Motor neuron (in vitro differentiated cells): ENCODE results near the gene USB1. TPM values are rescaled to one million over a fixed set of nuclear protein-coding genes. Genes with fewer than 3 reads are reported as not detected.
A peak's percentile ranks its signal among the peaks of the same experiment; 100 is the strongest.

Source experiments
- ATAC-seq, 8 experiments: fragments of 200-7000 bp; cut with Tn5 transposase; replicated peaks in 6 of 8; 2 replicates each; pipeline ENCODE4 v1.8.0; 2021; ENCODE audit warnings: mild to moderate bottlenecking in 8 of 8, moderate library complexity in 8 of 8
- H3K27ac ChIP-seq, 2 donors: fragments of 250-450 bp; sonication (Bioruptor Pico); 2 replicates each; pipeline ENCODE4 v1.9.0; 2021; ENCODE audit warnings: antibody characterized with exemption in 2 of 2, mild to moderate bottlenecking in 2 of 2, moderate library complexity in 1 of 2
- H3K4me1 ChIP-seq, 2 donors: fragments of 250-450 bp; sonication (Bioruptor Pico); replicated peaks in 1 of 2; 2 replicates each; pipeline ENCODE4 v1.6.1; 2021; ENCODE audit warnings: antibody characterized with exemption in 2 of 2, mild to moderate bottlenecking in 2 of 2, moderate library complexity in 1 of 2
- H3K4me3 ChIP-seq, 5 donors: fragments of 250-450 bp; sonication (Bioruptor Pico); 2 replicates each; pipeline ENCODE4 v1.9.0; 2021; ENCODE audit warnings: antibody characterized with exemption in 5 of 5, mild to moderate bottlenecking in 5 of 5, moderate library complexity in 4 of 5
- WGBS, 10 experiments: fragments of 450-650 bp; shearing (Covaris generic); methylation state at CpG; one replicate each; pipeline ENCODE4 v1.0.0; 2022; 5-methylcytosine and 5-hydroxymethylcytosine counted together
- in situ Hi-C, 9 experiments: fragments of 400-800 bp; cut with MboI; loops; one replicate each; pipeline ENCODE4 v1.15.0; 2021; ENCODE audit warnings: low sequenced_read_pairs in 9 of 9, low pct_unique_long_range_greater_than_20kb in 2 of 9; ENCODE audit not compliant: unreplicated experiment in 9 of 9
- total RNA-seq, 8 experiments: library from RNA; unstranded; fragments of 300-600 nt; gene quantifications; 2 replicates each; pipeline versions ENCODE4 v1.2.3 to v1.2.4, GENCODE V29; 2022

Gene USB1
- total RNA-seq, 8 experiments from 2014 or later: 10.9 to 40.0 (median 16.2) TPM

DNA sequence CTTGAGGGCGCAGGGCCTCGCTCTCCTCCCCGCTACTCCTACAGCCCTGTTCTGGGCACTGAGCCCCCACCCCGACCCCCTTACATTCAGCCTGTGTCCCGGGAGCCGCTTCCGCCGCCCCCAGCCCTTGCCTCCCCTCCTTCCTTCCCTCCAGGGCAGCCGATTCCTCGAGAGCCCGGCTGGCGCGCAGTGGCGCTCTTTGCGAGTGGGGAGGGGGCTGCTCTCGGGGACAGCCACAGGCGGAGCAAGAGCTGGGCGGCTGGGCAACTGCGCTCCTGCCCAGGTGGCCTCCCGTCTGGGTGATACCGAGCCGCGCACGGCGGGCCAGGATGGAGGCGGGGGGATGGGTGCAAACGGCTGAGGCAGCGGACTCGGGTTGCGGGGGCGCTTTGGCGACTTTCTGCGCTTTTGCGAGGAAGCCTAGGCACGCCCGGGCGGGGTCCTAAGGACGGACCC, 25.5 kb downstream of the USB1 start:
- no peak overlapping the region for H3K27ac ChIP-seq
- H3K4me3 ChIP-seq: peak overlapping the region; percentile 58 to 81 (median 63)
- WGBS, 10 experiments: 0% methylated on average over 3 of the region's 38 CpGs; no CpG with 5 or more reads in 9 of the 10 experiments
- ATAC-seq: peak in 5 of 8 experiments; percentile 50 to 61 (median 57)
- in situ Hi-C loops: loop anchor here in 1 of 9 experiments (10.0 kb wide), 1 partner anchor 98 kb away; the partner anchor contains the start of gene CFAP20
- peaks cover 16 to 27% of the 10 kb centered on the region in 2 donors for H3K4me1 ChIP-seq

DNA sequence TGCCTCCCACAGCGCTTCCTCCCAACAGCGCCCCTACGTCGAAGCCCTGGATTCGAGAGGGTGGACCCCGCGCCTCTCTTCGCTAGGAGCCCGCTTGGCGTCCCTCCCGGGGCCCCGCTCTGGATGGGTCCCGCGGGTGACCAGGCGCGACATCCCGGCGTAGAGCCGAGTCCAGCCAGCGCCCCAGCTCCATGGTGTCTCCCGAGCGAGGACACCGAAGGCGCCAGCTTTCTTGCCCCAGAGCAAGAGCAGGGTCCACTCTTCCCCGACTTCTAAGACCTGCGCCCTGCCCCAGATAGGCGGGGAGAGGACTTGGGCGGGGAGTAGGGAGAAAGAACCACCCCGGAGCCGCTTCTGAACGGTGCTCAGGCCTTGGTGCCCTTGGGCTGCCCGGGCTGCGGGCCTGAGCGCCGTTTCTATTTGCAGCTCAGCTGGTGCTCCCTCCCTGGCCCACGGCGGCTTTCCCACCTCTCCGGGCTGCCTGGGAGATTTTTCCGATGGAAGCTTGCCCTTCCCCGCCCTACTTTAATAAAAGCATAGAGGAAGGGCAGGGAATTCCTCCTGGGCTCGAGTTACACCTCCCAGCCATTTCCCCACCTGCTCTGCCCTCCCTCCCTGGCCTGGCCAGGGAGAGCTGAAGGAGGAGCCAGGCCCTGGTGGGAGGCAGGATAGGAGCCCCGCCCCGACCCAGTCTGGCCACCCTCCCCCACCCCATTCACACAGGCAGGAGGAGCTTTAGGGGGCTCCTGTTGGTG, 26.1 kb downstream of the USB1 start:
- peak overlapping the region; percentile 58 to 81 (median 63) for H3K4me3 ChIP-seq
- peak; percentile 2 to 68 (median 20) for ATAC-seq
- in situ Hi-C loops: loop anchor here in 1 of 9 experiments (10.0 kb wide), 1 partner anchor 97 kb away; the partner anchor contains the start of gene CFAP20
- WGBS, 10 experiments: 0 to 14% (median 0%) methylated on average over 5 to 15 of the region's 43 CpGs; no CpG with 5 or more reads in 4 of the 10 experiments
- H3K4me1 ChIP-seq: peaks cover 20 to 30% of the 10 kb centered on the region in 2 donors
- H3K27ac ChIP-seq: no peak overlapping the region

DNA sequence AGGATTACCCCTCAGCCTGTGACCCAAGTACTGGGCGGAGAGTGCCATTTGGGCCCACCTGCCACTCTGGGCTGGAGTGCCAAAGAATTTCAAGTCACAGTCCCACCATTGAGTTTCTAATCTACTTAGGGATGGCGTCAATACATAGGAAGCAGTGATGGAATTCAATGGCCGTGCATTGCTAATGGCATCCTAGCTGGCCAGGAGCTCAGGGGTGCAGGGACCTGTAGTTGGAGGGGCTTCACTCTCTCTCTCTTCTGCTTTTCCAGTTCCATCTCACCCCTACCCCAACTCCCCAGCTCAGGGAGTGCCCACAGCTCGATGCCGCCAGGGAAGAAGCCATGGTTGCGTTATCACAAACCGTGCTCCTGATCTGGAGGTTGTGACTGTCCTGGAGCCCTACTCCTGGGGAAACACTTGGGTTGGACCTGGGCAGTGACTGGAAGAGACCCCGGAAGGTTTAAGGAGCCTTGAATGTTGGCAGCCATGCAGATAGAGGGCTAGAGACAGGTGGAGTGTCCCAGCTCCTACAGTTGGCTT, 26.8 kb downstream of the USB1 start:
- Histone ChIP-seq H3K27ac (no peak overlapping the region), H3K4me3 (peak overlapping the region in 3 of 5 donors; percentile 58 to 81 (median 66)), H3K4me1 (peaks cover 26 to 30% of the 10 kb centered on the region in 2 donors)
- in situ Hi-C loops: loop anchor here in 1 of 9 experiments (10.0 kb wide), 1 partner anchor 97 kb away; the partner anchor contains the start of gene CFAP20
- WGBS, 10 experiments: 60 to 100% (median 83%) methylated on average over 1 to 2 of the region's 8 CpGs; no CpG with 5 or more reads in 5 of the 10 experiments
- ATAC-seq: no peak

DNA sequence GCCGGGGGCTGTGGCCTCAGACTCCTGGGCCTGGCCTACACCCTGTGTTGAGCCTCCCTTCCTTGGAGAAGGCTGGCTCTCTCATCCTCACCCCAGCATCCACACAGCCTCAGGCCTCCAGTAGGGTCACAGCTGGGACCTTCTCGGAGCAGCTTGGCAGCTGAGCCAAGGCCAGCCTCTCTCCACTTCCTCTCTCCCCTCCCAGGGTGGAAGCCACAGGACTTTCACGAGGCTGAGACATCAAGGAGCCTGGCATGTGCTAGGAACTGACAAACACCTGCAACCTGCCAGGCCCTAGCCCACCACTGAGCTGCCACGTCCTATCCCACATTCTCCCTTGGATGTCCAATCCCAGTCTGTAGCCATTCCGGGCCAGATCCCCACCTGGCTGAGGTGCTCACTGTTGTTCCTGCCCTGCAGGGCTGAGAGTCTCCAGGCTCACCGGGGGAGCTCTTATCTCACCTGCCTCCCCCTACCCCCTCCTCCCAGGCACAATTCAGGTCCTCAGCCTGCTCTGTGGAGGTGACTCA, 27.4 kb downstream of the USB1 start:
- in situ Hi-C loops: loop anchor here in 1 of 9 experiments (10.0 kb wide), 1 partner anchor 96 kb away; the partner anchor contains the start of gene CFAP20

DNA sequence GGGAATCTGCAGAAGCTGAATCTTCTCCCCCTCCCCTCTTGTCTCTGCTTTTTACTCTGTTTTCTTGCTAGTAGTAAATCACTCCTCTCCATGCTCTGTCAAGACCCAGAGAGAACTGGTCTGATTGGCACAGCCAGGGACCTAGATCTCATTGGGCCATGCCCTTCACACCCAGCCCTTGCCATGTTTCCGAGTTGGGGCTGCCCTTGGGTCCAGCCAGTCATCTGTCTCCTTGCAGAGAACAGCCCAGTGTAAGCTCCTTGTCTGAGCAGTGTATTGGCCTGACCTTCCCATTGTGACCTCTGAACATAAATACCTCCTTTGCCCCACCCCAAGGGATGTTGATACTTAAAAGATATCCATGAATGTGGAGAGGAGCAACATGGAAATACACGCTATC, 28.2 kb downstream of the USB1 start:
- no peak for ATAC-seq
- in situ Hi-C loops: loop anchor here in 1 of 9 experiments (10.0 kb wide), 1 partner anchor 95 kb away; the partner anchor contains the start of gene CFAP20
- H3K4me1 ChIP-seq: peaks cover 33% of the 10 kb centered on the region in 2 donors
- no peak overlapping the region for H3K27ac ChIP-seq
- WGBS, 10 experiments: 40 to 100% (median 80%) methylated on average over 1 to 2 of the region's 2 CpGs; no CpG with 5 or more reads in 5 of the 10 experiments
- H3K4me3 ChIP-seq: no peak overlapping the region

More for the DNA sequence above, 27.4 kb downstream of the USB1 start:
- H3K4me1 ChIP-seq: peaks cover 32 to 33% of the 10 kb centered on the region in 2 donors
- no peak overlapping the region for H3K4me3 ChIP-seq
- ATAC-seq: no peak
- H3K27ac ChIP-seq: no peak overlapping the region
- 38 to 100% (median 79%) methylated on average over 2 to 4 of the region's 6 CpGs; no CpG with 5 or more reads in 7 of the 10 experiments for WGBS, 10 experiments

DNA sequence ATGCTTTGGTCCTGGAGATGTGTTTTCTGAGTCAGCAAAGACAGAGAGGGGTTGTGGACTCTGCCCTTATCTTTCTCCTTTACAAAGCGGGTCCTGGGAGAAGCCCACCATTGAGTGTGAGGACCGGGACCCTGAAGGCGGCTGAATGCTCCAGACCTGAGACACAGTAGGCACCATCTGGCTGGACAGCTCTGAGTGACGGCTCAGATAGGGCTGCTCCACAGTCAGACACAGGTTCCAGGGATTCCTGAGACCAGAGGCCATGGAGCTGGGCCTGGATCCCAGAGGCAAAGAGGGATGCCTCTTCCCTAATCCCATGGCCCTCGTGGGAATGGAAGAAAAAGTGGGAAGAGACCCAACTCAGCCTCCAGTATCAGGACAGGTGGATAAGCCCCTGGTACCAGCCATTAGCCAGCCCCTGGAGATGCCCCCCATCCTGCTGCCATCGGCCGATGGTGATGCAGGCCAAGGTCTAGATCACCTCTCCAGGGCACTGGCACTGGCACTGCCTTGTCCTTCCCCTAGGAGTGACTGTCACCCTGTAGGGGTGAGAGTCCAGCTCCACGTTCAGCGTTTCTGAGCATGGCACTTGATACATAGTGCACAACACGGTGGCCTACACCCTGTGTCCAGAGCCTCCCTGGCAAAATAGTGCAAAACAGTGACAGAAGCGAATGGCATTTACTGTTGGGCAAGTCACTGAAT, 29.1 kb downstream of the USB1 start:
- Histone ChIP-seq H3K4me1 (peaks cover 35 to 37% of the 10 kb centered on the region in 2 donors), H3K4me3 (no peak overlapping the region), H3K27ac (no peak overlapping the region)
- 50 to 100% (median 78%) methylated on average over 1 to 8 of the region's 11 CpGs; no CpG with 5 or more reads in 3 of the 10 experiments for WGBS, 10 experiments
- ATAC-seq: no peak
- in situ Hi-C loops: no loop called here

DNA sequence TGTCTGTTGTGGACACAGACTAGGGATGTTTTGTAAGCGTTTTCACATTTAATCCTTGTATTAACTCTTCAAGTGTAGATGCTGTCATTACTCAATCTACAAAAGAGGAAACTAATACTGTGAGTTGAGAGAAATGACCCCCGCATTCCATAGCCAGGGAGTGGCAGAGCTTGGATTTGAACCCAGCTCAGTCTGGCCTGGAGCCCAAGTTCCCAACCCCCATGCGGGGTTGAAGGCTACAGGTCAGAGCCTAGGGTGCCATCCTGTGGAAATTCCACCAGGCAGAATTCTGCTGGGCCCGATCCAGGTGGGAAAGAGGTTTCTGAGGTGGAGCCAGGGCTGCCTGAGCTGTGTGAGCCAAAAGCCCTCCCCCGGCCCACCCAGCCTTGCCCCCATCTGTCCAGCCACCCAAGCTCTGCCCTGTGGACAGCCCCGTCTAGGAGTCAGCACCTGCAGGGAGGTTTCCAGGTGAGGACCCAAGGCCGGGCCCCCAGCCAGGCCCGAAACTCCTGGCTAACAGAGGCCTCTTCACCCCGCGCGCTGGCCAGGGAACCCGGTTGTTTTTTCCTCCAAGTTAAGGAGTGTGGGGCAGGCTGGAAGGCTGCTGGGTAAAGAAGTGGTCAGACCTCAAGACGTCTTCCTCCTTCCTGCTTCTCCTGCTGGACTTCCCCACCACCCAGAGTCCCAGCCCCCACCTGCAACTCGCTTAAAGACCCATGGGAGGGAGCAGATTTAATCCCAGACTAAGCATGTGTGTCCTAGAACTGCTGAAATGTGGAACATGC, 30.0 kb downstream of the USB1 start:
- 55 to 100% (median 85%) methylated on average over 1 to 6 of the region's 14 CpGs; no CpG with 5 or more reads in 5 of the 10 experiments for WGBS, 10 experiments
- H3K4me3 ChIP-seq: no peak overlapping the region
- H3K4me1 ChIP-seq: peaks cover 33 to 37% of the 10 kb centered on the region in 2 donors
- no peak for ATAC-seq
- in situ Hi-C loops: no loop called here
- H3K27ac ChIP-seq: no peak overlapping the region

DNA sequence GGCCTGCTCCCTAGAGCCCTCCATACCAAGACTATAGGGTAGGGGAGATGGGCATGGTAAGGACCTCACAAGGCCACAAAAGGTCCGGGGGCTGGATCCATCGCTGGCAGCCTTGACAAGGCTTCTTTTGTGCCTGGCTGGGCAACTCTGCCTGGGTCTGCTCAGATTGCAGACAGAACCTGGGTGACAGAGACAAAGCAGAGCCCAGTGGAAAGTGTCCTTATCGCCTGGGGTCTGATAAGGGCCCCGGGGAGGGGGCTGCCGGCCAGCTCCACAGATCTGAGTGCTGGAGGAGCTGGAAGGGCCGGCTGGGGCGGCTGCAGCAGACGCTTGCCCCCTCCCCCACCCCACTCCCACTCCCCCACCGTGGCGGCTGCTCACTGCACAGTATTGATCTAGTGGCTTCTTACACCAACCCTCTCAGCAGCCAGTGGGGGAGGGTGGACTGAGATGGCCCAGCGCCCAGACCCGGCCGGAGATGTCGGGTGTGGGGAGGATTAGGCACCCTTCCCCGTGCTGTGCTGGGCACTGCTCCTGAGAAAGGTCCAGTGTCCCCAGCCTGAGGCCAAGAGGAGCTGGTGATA, 31.6 kb downstream of the USB1 start:
- Histone ChIP-seq H3K4me1 (peaks cover 28 to 32% of the 10 kb centered on the region in 2 donors), H3K27ac (peak overlapping the region; percentile 58 to 72), H3K4me3 (no peak overlapping the region)
- peak in 6 of 8 experiments; percentile 28 to 88 (median 84) for ATAC-seq
- 30 to 70% (median 50%) methylated on average over 1 to 2 of the region's 15 CpGs; no CpG with 5 or more reads in 5 of the 10 experiments for WGBS, 10 experiments
- in situ Hi-C loops: no loop called here

DNA sequence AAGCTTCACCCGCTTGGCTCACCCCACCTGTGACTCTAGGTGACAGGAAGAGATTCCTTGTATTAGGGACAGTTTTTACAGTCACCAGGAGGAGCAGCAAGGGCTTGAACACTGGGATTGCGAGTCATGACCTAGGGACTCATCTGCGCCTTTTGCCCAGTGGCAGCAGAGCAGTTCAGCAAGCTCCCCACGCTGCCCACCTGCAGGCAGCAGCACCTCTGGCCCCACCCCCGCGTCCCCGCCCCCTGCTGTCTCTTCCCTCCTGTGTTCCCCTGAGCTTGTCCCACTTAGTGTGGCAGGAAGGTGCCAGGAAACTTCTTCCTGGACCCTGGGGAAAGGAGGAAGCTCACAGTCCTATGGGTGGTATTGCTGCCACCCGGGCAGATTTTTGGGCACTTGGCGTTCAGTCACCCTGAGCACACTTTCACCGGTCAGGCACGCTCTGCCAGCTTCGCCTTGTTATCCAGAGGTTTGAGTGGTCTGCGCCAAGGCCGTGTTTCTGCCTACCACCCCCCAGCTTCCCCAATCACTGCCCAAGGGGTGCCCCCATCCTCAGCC, 33.0 kb downstream of the USB1 start:
- in situ Hi-C loops: no loop called here
- WGBS, 10 experiments: 80 to 100% (median 90%) methylated on average over 1 to 2 of the region's 14 CpGs; no CpG with 5 or more reads in 5 of the 10 experiments
- no peak for ATAC-seq
- Histone ChIP-seq H3K27ac (no peak overlapping the region), H3K4me3 (no peak overlapping the region), H3K4me1 (peaks cover 23 to 25% of the 10 kb centered on the region in 2 donors)

DNA sequence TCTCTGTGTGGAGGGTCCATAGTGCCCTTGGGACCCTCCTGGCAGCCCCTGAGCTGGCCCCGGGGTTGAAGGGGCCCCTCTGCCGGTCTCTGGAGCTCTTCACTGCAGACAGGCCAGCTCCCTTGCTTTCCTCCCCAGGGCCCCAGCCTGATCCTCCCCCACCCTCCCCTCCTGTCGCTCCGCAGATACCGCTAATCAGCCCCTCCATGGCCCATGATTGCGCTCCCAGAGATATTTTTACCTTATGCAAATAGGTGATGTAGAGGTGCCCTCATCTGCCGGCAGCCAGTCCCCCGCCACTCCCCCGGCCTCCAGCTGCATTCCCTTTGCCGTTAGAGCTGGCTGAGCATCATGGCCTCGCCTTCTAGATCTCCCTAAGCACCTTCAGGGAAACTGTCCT, 33.6 kb downstream of the USB1 start:
- no peak overlapping the region for H3K4me3 ChIP-seq
- peaks cover 23% of the 10 kb centered on the region in 2 donors for H3K4me1 ChIP-seq
- peak in 3 of 8 experiments; percentile 36 to 44 (median 44) for ATAC-seq
- WGBS, 10 experiments: 60% methylated on average over 1 of the region's 11 CpGs; no CpG with 5 or more reads in 9 of the 10 experiments
- peak overlapping the region in 1 of 2 donors; percentile 31 for H3K27ac ChIP-seq
- in situ Hi-C loops: no loop called here
